GM18870 (cell line): ENCODE measurements around the gene OXT.
"Not testable (repeated sequence)": the region's sequence is repeated elsewhere in the genome, so short reads cannot be mapped to it uniquely, and the experiment has no call there.

ENCODE experiments used
- ATAC-seq: cut with Tn5 transposase; IDR thresholded peaks from one replicate; pipeline ENCODE4 v1.9.1; 2021; ENCODE audit warnings: moderate library complexity; ENCODE audit not compliant: unreplicated experiment

OXT gene

DNA sequence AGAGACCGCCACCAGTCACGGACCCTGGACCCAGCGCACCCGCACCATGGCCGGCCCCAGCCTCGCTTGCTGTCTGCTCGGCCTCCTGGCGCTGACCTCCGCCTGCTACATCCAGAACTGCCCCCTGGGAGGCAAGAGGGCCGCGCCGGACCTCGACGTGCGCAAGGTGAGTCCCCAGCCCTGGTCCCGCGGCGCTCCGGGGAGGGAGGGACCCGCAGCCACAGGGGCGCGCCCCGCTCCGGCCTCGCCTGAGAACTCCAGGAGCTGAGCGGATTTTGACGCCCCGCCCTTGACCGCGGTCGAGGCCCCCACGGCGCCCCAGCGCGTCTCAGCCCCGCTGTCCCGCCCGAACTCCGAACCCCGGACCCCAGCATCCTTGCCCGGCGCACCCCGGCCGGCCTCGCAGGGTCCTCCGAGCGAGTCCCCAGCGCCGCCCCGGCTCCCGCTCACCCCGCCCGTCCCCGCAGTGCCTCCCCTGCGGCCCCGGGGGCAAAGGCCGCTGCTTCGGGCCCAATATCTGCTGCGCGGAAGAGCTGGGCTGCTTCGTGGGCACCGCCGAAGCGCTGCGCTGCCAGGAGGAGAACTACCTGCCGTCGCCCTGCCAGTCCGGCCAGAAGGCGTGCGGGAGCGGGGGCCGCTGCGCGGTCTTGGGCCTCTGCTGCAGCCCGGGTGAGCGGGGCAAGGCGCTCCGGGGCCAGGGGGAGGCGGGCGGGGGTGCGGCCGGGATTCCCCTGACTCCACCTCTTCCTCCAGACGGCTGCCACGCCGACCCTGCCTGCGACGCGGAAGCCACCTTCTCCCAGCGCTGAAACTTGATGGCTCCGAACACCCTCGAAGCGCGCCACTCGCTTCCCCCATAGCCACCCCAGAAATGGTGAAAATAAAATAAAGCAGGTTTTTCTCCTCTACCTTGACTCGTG lies at the start of gene OXT:
TSS of gene OXT (plus strand) at position 11 of the 920 bp plus-strand sequence. CDS start at position 47, 36 bp downstream.
- no peak for ATAC-seq

- no peak for ATAC-seq
Measured at GRCh38 chr20:3021777-3022176, 49.6 kb upstream of the OXT start.

GRCh38 chr20:3022559-3023490 lies 48.6 kb upstream of the OXT start:
- ATAC-seq: not testable (repeated sequence)

GRCh38 chr20:3027987-3028386 lies 43.4 kb upstream of the OXT start:
- no peak for ATAC-seq

- no peak for ATAC-seq
Measured at GRCh38 chr20:3031524-3032147, 39.8 kb upstream of the OXT start.

DNA sequence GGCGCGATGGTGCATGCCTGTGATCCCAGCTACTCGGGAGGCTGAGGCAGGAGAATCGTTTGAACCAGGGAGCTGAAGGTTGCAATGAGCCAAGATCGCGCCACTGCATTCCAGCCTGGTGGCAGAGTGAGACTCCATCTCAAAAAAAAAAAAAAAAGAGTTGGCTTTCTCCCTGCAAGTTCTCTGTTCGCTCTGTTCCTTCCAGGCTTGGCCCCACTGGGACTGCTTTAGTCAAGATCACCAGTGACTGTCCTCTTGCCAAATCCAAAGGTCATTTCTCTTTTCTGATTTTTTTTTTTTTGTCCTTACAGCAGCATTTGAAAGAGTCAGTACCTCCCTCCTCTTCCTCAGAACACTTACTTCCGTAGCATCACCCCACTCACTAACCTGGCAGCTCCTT lies 38.8 kb upstream of the OXT start:
- no peak for ATAC-seq

- ATAC-seq: no peak
Measured at GRCh38 chr20:3037654-3038053, 33.8 kb upstream of the OXT start.

DNA sequence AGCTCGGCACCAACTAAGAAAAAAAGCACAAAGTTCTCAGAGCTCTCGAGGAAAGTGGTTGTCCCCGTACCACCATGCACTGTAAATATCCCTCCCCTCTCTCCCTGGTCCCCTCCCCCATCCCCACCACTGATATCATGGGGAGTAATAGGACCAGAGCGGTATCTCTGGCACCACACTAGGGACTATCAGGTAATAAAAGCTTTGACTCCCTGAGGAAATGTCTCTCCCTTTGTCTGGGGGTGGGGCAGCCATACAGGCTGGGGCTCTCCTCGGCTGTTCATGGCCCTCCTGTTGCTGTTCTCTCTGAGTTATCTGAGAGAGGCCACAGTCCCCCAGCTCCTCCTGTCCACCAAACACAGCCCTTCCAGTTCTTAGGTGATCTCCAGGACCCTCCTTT lies 33.0 kb upstream of the OXT start:
- no peak for ATAC-seq

DNA sequence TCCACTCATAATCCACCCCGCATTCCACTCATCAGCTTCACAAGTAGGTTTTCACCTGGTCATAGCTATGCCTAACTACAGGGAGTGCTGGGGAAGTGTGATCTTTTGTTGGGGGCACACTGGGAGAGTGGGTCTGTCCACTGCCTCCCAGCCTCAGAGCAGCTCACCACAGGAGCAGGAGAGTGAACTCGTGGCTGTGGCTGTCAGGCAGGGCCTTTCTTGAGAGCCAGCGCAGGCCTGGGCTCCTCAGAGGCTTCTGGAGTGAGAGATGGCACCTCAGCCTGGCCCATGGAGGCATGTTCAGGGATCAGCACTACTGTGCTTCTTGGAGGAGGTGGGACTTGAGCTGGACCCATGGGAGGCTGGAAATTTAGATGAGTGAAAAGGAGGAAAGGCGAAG lies 32.0 kb upstream of the OXT start:
- ATAC-seq: no peak

- no peak for ATAC-seq
Measured at GRCh38 chr20:3040086-3040485, 31.3 kb upstream of the OXT start.

DNA sequence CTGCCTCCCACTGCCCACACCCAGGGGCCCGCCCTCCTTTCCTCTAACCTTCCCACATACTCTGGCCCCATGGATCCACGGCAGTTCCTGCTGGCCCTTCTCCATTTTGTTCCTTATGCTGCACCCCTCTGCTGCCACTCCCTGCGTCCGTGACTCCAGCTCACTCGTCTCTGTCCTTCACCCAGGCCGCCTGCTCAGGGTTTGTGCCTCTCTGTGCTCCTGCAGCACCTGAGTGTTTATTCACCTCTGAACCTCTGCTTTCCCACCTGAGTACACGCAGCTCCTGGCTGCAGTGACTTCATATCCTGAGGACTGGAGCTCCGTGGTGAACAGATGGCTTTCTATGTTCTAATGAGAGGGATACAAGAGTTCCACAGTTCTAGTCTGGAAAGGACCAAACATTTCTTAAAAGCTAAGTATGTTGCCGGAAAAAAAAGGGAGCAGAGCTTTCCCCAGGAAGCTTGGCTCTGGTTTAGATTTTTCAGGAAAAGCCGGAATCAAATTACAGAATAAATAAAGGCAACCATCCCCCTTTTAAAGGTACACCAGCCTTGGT lies 29.5 kb upstream of the OXT start:
- no peak for ATAC-seq

- ATAC-seq: no peak
Measured at GRCh38 chr20:3042625-3043024, 28.8 kb upstream of the OXT start.

GRCh38 chr20:3043322-3043721 lies 28.1 kb upstream of the OXT start, which contains the start of gene GNRH2:
GNRH2 (plus strand) TSS chr20:3043622; CDS start chr20:3044415, 793 bp downstream.
- ATAC-seq: no peak

DNA sequence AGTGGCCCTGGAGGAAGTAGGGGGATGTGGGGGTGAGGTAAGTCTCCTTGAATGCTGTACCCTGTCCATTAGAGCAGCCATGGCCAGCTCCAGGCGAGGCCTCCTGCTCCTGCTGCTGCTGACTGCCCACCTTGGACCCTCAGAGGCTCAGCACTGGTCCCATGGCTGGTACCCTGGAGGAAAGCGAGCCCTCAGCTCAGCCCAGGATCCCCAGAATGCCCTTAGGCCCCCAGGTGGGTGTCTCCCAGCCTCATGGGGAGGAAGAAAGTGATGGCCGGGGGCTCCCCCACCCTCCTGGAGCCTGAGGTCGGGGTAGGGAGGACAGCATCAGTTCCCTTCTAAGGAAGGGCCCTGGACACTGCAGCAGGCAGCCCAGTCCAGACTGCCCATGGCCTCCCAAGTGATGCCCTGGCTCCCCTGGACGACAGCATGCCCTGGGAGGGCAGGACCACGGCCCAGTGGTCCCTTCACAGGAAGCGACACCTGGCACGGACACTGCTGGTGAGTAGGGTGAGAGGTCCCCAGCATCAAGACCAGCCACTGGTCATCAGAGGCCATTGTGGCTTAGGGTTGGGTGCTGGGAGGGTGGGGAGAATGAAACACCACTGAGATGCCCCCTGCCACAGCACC lies 27.0 kb upstream of the OXT start:
- ATAC-seq: no peak

DNA sequence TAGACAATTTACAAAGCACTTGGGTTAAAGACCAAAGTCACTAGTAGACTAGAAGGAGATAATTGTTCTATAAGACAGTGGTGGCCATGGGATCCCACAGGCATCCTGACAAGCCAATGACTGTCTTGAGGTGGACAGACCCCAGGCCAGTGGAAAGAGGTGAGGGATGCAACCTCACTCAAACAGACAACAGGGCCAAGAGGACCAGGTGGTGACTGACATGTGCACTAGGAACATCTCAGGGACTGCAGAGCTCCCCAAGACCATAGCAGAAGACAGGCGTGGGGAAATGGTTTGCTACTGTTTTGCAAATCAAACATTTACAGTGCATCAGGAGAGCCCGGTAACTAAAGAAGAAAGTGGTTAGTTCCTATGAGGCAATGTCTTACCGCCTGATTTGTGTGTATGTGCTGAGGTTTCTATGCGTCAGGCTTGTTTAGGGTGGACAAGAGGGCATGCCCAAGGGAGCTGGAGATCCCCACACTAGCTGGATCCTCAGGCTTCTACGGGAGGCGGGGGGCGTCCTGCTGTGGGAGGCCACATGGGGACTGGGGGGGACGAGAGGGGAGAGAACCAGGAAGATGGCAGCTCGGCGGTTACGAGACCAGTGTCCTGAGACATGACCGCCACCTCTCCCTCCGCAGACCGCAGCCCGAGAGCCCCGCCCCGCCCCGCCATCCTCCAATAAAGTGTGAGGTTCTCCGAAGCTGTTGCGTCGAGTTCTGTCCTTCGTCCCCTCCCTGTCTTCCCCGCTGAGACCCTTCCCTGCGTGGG lies 26.2 kb upstream of the OXT start:
- peak; percentile 29 for ATAC-seq

GRCh38 chr20:3045816-3046676 lies 25.4 kb upstream of the OXT start, which contains the start of gene MRPS26:
MRPS26 (plus strand) TSS chr20:3046052; CDS start chr20:3046069, 17 bp downstream.
- ATAC-seq: peak; percentile 62

DNA sequence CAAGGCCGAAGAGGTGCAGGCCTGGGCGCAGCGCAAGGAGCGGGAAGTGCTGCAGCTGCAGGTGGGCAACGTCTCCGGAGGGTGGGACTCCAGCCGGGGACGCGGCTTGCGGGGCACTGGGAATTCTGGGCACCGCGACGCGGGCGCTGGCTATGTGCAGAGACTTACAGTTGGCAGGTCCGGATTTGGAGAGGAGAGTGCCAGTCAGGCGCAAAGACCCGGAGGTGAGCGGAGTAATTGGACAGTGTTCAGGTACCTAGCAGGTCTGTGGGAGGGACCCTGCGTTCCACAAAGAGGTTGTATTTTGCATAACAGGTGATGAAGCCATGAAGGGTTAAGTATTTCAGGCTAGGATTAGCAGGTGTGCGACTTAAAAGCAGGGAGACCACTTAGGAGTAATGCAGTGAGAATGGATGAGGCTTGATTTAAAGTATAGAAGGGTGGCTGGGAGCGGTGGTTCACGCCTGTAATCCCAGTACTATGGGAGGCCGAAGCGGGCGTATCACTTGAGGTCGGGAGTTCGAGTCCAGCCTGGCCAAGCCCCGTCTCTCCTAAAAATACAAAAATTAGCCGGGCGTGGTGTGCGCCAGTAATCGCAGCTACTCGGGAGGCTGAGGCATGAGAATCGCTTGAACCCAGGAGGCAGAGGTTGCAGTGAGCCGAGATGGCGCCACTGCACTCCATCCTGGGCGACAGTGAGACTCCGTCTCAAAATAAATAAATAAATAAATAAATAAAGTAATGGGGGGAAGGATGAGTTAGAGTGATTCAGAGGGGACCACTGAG lies 24.6 kb upstream of the OXT start:
- ATAC-seq: no peak
